ENCODE data around the gene GRK2. TPM values are rescaled to one million over a fixed set of nuclear protein-coding genes. Genes with fewer than 3 reads are reported as not detected.

The GRK2 gene
- total RNA-seq, 1 donor from 2014 or later, result 30.0 TPM

DNA sequence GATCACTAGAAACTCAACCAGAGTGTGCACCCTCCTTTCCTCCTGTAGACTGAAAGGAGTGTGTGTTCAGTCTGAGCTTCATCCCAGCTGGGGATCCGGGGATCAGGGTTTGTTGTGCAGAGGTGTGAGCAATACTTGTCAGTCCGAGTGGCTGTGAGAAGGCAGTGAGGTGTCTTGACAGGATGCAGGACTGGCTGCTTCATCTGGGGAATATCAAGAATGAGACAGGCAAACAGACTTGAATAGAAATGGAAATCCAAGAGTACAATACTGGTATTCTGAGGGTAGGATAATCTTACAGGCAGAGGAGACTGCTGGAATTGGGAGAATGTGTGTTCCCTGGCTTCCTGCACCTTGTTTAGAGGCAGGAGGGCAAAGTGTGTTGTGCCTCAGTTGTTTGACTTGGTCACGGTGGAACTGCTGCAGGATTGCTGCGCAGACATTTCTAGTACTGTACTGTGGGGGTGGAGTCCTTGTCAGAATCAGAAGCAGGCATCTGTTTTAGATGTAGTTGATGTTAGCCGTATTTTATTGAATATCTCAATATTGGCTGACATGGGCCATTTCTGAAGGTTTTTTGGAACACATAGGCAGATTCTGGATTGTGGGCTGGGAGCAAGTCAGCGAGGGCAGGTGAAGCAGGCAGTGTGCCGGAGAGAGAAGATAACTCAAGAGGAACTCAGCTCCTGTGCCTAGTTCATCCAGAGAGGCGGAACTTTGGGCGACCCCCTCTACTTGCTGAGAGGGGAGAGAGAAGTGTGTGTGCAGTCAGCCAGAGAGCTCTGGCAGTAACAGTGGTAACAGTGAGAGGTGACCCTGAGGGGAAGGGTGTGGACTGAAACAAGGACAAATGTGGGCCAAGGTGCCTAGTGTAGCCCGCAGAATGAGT lies 27.1 kb upstream of the GRK2 start:
- H3K79me2 ChIP-seq (ENCODE audit: low read depth), result peaks cover 57% of the 10 kb centered on the region
- Mint-ChIP-seq H3K27me3 (ENCODE audit: insufficient read depth, low read depth) (no peaks in the 10 kb centered on the region), H3K4me1 (peaks cover 44% of the 10 kb centered on the region), H3K36me3 (peaks cover 15% of the 10 kb centered on the region), H3K9me3 (no peaks in the 10 kb centered on the region), H3K4me3 (peak overlapping the region; percentile 93), H3K27ac (peak overlapping the region; percentile 40)
- H3K27ac ChIP-seq, result peak overlapping the region; percentile 61
- no peaks in the 10 kb centered on the region for H3K27me3 ChIP-seq
- peak overlapping the region; percentile 76 for H3K4me2 ChIP-seq
- H3K4me3 ChIP-seq, result peak overlapping the region; percentile 36
- H3K4me1 ChIP-seq, result peaks cover 36% of the 10 kb centered on the region
- TF ChIP-seq EZH2phosphoT487 (IDR thresholded peaks at IDR 0.05), result no peak
- TF ChIP-seq, protein P1, sequence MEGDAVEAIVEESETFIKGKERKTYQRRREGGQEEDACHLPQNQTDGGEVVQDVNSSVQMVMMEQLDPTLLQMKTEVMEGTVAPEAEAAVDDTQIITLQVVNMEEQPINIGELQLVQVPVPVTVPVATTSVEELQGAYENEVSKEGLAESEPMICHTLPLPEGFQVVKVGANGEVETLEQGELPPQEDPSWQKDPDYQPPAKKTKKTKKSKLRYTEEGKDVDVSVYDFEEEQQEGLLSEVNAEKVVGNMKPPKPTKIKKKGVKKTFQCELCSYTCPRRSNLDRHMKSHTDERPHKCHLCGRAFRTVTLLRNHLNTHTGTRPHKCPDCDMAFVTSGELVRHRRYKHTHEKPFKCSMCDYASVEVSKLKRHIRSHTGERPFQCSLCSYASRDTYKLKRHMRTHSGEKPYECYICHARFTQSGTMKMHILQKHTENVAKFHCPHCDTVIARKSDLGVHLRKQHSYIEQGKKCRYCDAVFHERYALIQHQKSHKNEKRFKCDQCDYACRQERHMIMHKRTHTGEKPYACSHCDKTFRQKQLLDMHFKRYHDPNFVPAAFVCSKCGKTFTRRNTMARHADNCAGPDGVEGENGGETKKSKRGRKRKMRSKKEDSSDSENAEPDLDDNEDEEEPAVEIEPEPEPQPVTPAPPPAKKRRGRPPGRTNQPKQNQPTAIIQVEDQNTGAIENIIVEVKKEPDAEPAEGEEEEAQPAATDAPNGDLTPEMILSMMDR (IDR thresholded peaks at IDR 0.05), result no peak
- no peak for TF ChIP-seq EZH2 (IDR thresholded peaks at IDR 0.05)
- H4K20me1 ChIP-seq (ENCODE audit: low read depth), result peaks cover 75% of the 10 kb centered on the region
- no peak overlapping the region for H2AFZ ChIP-seq (replicated peaks)
- DNase-seq (ENCODE audit: low spot score), result peak; percentile 47
- H3K36me3 ChIP-seq, result peaks cover 8% of the 10 kb centered on the region
- peaks cover 53% of the 10 kb centered on the region for H3F3A ChIP-seq (ENCODE audit: low read depth)
- H3K9ac ChIP-seq, result no peak overlapping the region
- no peaks in the 10 kb centered on the region for H3K9me3 ChIP-seq (ENCODE audit: low read depth)

- Histone ChIP-seq H3K4me2 (peak overlapping the region; percentile 89), H3K9me3 (ENCODE audit: low read depth) (no peaks in the 10 kb centered on the region), H3K9ac (peak overlapping the region; percentile 77), H3K27ac (peak overlapping the region; percentile 93), H3K36me3 (peaks cover 12% of the 10 kb centered on the region), H3K4me1 (peaks cover 36% of the 10 kb centered on the region), H2AFZ (replicated peaks) (no peak overlapping the region), H4K20me1 (ENCODE audit: low read depth) (peaks cover 75% of the 10 kb centered on the region), H3K27me3 (no peaks in the 10 kb centered on the region), H3F3A (ENCODE audit: low read depth) (peaks cover 59% of the 10 kb centered on the region), H3K79me2 (ENCODE audit: low read depth) (peaks cover 62% of the 10 kb centered on the region), H3K4me3 (peak overlapping the region; percentile 75)
- no peaks in the 10 kb centered on the region for H3K9me3 Mint-ChIP-seq
- peak overlapping the region; percentile 93 for H3K4me3 Mint-ChIP-seq
- no peaks in the 10 kb centered on the region for H3K27me3 Mint-ChIP-seq (ENCODE audit: insufficient read depth, low read depth)
- peak; percentile 99 for DNase-seq (ENCODE audit: low spot score)
- peaks cover 44% of the 10 kb centered on the region for H3K4me1 Mint-ChIP-seq
- TF ChIP-seq EZH2 (IDR thresholded peaks at IDR 0.05), result no peak
- TF ChIP-seq, protein P1 (IDR thresholded peaks at IDR 0.05), result no peak
- no peak for TF ChIP-seq EZH2phosphoT487 (IDR thresholded peaks at IDR 0.05)
- peak overlapping the region; percentile 97 for H3K27ac Mint-ChIP-seq
- peaks cover 18% of the 10 kb centered on the region for H3K36me3 Mint-ChIP-seq
These were observed 26.3 kb upstream of the GRK2 start for GRCh38 chr11:67239783-67240575.

DNA sequence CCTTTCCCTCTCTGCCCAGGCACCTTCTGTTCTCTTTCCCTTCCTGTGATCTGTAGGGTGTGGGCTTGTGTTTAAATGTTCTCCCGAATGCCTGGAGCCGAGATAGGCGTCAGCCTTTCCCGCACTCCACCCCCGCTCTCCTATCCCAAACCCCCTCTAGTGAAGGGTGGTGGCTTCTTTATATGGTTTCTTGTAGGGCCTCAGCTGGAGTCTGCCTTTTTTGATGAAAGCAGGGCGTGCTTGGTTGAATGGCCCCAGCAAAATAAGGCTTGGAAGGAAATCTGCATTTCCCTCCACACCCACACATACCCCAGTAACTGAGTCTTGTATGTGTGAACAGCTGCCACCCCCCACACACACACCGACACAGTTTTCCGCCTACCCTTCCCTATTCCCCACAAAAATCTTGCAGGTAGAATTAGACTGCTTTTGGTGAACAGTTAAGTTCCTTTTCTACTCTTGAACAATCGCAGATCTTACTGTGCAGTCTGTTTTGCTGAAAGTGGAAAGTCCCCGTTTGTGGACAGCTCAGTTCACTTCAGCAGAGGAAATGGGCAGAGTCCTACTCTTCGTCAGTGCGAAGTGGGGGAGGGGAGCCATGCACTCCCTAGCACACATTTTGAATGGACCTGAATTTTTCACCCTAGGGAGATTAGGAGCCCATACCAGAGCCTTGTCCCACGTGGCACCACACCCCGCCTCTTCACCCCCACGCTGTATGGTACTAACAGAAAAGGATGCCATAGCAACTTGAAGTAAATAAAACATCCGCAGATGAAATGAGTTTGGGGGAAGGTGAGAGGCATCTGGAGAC lies 25.5 kb upstream of the GRK2 start:
- TF ChIP-seq, protein P1 (IDR thresholded peaks at IDR 0.05), result no peak
- TF ChIP-seq EZH2 (IDR thresholded peaks at IDR 0.05), result no peak
- TF ChIP-seq EZH2phosphoT487 (IDR thresholded peaks at IDR 0.05), result no peak
- peak overlapping the region; percentile 89 for H3K4me2 ChIP-seq
- H3K27ac ChIP-seq, result peak overlapping the region; percentile 93
- H3K9ac ChIP-seq, result peak overlapping the region; percentile 77
- Mint-ChIP-seq H3K4me3 (peak overlapping the region; percentile 93), H3K27me3 (ENCODE audit: insufficient read depth, low read depth) (no peaks in the 10 kb centered on the region), H3K36me3 (peaks cover 25% of the 10 kb centered on the region), H3K4me1 (peaks cover 44% of the 10 kb centered on the region), H3K9me3 (no peaks in the 10 kb centered on the region), H3K27ac (peak overlapping the region; percentile 97)
- H3K79me2 ChIP-seq (ENCODE audit: low read depth), result peaks cover 62% of the 10 kb centered on the region
- peak; percentile 68 for DNase-seq (ENCODE audit: low spot score)
- no peaks in the 10 kb centered on the region for H3K9me3 ChIP-seq (ENCODE audit: low read depth)
- H2AFZ ChIP-seq (replicated peaks), result no peak overlapping the region
- peaks cover 36% of the 10 kb centered on the region for H3K4me1 ChIP-seq
- peaks cover 15% of the 10 kb centered on the region for H3K36me3 ChIP-seq
- H4K20me1 ChIP-seq (ENCODE audit: low read depth), result peaks cover 79% of the 10 kb centered on the region
- H3K27me3 ChIP-seq, result no peaks in the 10 kb centered on the region
- H3F3A ChIP-seq (ENCODE audit: low read depth), result peaks cover 66% of the 10 kb centered on the region
- H3K4me3 ChIP-seq, result peak overlapping the region; percentile 75

All from neural progenitor cell (in vitro differentiated cells).